K562 (cell line): ENCODE measurements around the gene CLIC1. TPM values are rescaled to one million over a fixed set of nuclear protein-coding genes. Genes with fewer than 3 reads are reported as not detected.

ENCODE experiments used
- CGGBP1 ChIP-seq: fragments of 250-450 bp; sonication (Bioruptor Pico); IDR thresholded peaks from 2 replicates; pipeline ENCODE4 v1.9.0; 2021; ENCODE audit warnings: mild to moderate bottlenecking
- ESRRB ChIP-seq: fragments of 250-450 bp; sonication (Bioruptor Pico); IDR thresholded peaks from 2 replicates; pipeline ENCODE4 v1.5.0; 2020; ENCODE audit warnings: mild to moderate bottlenecking, moderate library complexity, borderline replicate concordance
- HDAC8 ChIP-seq: fragments of 450-650 bp; IDR thresholded peaks from 2 replicates; pipeline ENCODE4 v1.6.1; 2016; ENCODE audit warnings: mild to moderate bottlenecking, missing genetic modification characterization, moderate library complexity, missing compliant biosample characterization
- MEIS2 ChIP-seq: fragments of 450-650 bp; IDR thresholded peaks from 2 replicates; pipeline ENCODE4 v1.6.1; 2014; ENCODE audit warnings: mild to moderate bottlenecking; ENCODE audit not compliant: partially characterized antibody
- NELFE ChIP-seq: IDR thresholded peaks from 2 replicates; pipeline ENCODE4 v1.6.1; 2011; ENCODE audit warnings: mild to moderate bottlenecking; ENCODE audit not compliant: insufficient read depth, insufficient read length
- NKRF ChIP-seq: fragments of 450-650 bp; IDR thresholded peaks from 2 replicates; pipeline ENCODE4 v1.6.1; 2016; ENCODE audit warnings: borderline replicate concordance
- SAFB2 ChIP-seq: fragments of 200-400 bp; formaldehyde crosslinking; IDR thresholded peaks from 2 replicates; pipeline ENCODE4 v1.6.1; 2018; ENCODE audit warnings: borderline replicate concordance, low read length, low read depth, moderate library complexity; ENCODE audit not compliant: severe bottlenecking
- ZBTB11 ChIP-seq, 3 experiments: fragments of 200-800 bp in 1 of 3; fragments of 250-450 bp in 1 of 3; fragments of 450-650 bp in 1 of 3; sonication (Bioruptor Pico) in 1 of 3; sonication (Bioruptor generic) in 1 of 3; formaldehyde crosslinking in 1 of 3; IDR thresholded peaks; 2 replicates each; pipeline versions ENCODE4 v1.6.1 to v1.8.0; 2016 to 2022; ENCODE audit warnings: mild to moderate bottlenecking in 2 of 3, missing genetic modification characterization in 2 of 3, missing compliant biosample characterization in 1 of 3, moderate library complexity in 1 of 3
- ZBTB33 ChIP-seq: sonication (generic); formaldehyde crosslinking; IDR thresholded peaks from 2 replicates; pipeline ENCODE4 v1.8.1; 2023; ENCODE audit warnings: mild to moderate bottlenecking, missing genetic modification reagents
- ZHX1 ChIP-seq: fragments of 150-350 bp; conservative IDR thresholded peaks from 2 replicates; pipeline ENCODE4 v1.6.1; 2014; ENCODE audit warnings: low read length
- ZNF740 ChIP-seq, 3 experiments: fragments of 200-800 bp in 1 of 3; sonication (Bioruptor generic) in 1 of 3; sonication (generic) in 1 of 3; formaldehyde crosslinking in 1 of 3; IDR thresholded peaks; 2 replicates each; pipeline versions ENCODE4 v1.6.1 to v1.8.0; 2016 to 2022; ENCODE audit warnings: mild to moderate bottlenecking in 2 of 3, missing compliant biosample characterization in 2 of 3, missing genetic modification characterization in 2 of 3, missing genetic modification reagents in 1 of 3
- polyA plus RNA-seq, 8 experiments: library from polyadenylated mRNA; depleted of rRNA in 4 of 8; stranded (reverse) in 5 of 8; unstranded in 3 of 8; fragments of >200 nt; fragmentation: Nextera tagmentation in 2 of 8; fragmentation: Illumina TruSeq in 1 of 8; extraction: Ambion mirVana in 2 of 8; extraction: Trizol in 1 of 8; gene quantifications; 2 replicates each; pipeline versions ENCODE4 v1.2.1 to v1.2.3, GENCODE V29; 2011 to 2014; ENCODE audit warnings: inconsistent platforms in 1 of 8, missing spikeins in 1 of 8
- total RNA-seq, 7 experiments: library from RNA; depleted of rRNA in 6 of 7; stranded (reverse); fragments of >200 nt in 6 of 7; fragmentation: Illumina TruSeq in 2 of 7; extraction: Trizol in 2 of 7; gene quantifications; 2 replicates each; pipeline versions ENCODE4 v1.2.1 to v1.2.3, GENCODE V29; 2011 to 2021; ENCODE audit warnings: low replicate concordance in 1 of 7

The CLIC1 gene
- total and polyA plus RNA-seq, 9 of the 15 experiments (the other 6 are each of a cell fraction or from before 2014, with no cell fraction given) = 1,267 to 2,419 (median 1,808) TPM

- TF ChIP-seq HDAC8 = 0 out of 2 replicates have a peak, but pooled peaks have one; percentile 41
- TF ChIP-seq SAFB2 = no peak
- TF ChIP-seq ZBTB11 (CRISPR knock-in tag; IDR thresholded peaks at IDR 0.05) = peak in 2 of 3 experiments; percentile 9 to 57; a peak in 2 of 6 replicates
- peak; percentile 20; the same call in 1 of the 2 replicates for TF ChIP-seq ZNF740 (CRISPR knock-in tag; IDR thresholded peaks at IDR 0.05)
- no peak for TF ChIP-seq ZNF740 (tag; IDR thresholded peaks at IDR 0.05)
- peak; percentile 28 for TF ChIP-seq NKRF
- no peak; the same call in 1 of the 2 replicates for TF ChIP-seq ZHX1
- TF ChIP-seq CGGBP1 (CRISPR knock-in tag) = no peak
- peak; percentile 87; the same call in 1 of the 2 replicates for TF ChIP-seq ZBTB33 (CRISPR knock-in tag)
- TF ChIP-seq MEIS2 = peak; percentile 3
- TF ChIP-seq NELFE = no peak
- TF ChIP-seq ESRRB (CRISPR knock-in tag) = 0 out of 2 replicates have a peak, but pooled peaks have one; percentile 2
These were observed 45.9 kb downstream of the CLIC1 start (continued) for GRCh38 chr6:31690231-31691077.
